ENCODE measurements around the gene PDE4D. TPM values are rescaled to one million over a fixed set of nuclear protein-coding genes. Genes with fewer than 3 reads are reported as not detected.
A peak's percentile ranks its signal among the peaks of the same experiment; 100 is the strongest.

PDE4D gene
- total RNA-seq, 1 donor from 2014 or later, result 6.8 TPM

DNA sequence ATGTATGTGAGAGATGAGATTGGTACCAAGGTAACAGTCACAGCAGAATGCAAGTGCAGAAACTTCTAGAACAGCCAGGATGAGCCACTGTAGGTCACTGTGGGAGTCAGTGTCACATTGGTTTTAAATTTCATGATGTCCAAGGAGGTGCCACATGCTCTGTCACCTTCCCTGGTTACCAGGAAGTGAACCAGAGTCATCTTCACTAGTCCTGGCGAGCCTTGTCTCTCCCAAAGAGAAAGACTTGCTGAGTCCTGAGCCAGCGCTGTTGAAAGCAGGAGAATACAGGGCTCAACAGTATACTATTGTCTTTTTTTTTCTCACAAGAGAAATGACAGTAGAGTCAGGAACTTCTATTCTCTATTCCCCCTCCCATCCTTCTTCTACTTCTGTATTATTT lies 695.2 kb downstream of the PDE4D start:
- peaks cover 1% of the 10 kb centered on the region for H3K36me3 ChIP-seq (ENCODE audit: control insufficient read depth, insufficient read depth, low read length)
- DNase-seq (ENCODE audit: low read depth) (no peak), FAIRE-seq (no peak)
- no peak overlapping the region for H3K4me3 ChIP-seq (ENCODE audit: low read depth, low read length)
- no peaks in the 10 kb centered on the region for H3K27me3 ChIP-seq (ENCODE audit: control insufficient read depth, insufficient read depth, low read length)
- no peak for TF ChIP-seq CTCF (IDR thresholded peaks at IDR 0.05; ENCODE audit: insufficient read depth, low read length, severe bottlenecking)

- peaks cover 1% of the 10 kb centered on the region for H3K36me3 ChIP-seq (ENCODE audit: control insufficient read depth, insufficient read depth, low read length)
- H3K27me3 ChIP-seq (ENCODE audit: control insufficient read depth, insufficient read depth, low read length), result no peaks in the 10 kb centered on the region
- TF ChIP-seq CTCF (IDR thresholded peaks at IDR 0.05; ENCODE audit: insufficient read depth, low read length, severe bottlenecking), result no peak
- no peak for DNase-seq (ENCODE audit: low read depth)
- H3K4me3 ChIP-seq (ENCODE audit: low read depth, low read length), result no peak overlapping the region
- no peak for FAIRE-seq
Measured at GRCh38 chr5:59197911-59198310, 695.6 kb downstream of the PDE4D start.

- peak; percentile 98 for FAIRE-seq
- peak; percentile 100 for DNase-seq (ENCODE audit: low read depth)
- no peak overlapping the region for H3K4me3 ChIP-seq (ENCODE audit: low read depth, low read length)
- TF ChIP-seq CTCF (IDR thresholded peaks at IDR 0.05; ENCODE audit: insufficient read depth, low read length, severe bottlenecking), result no peak
- peaks cover 1% of the 10 kb centered on the region for H3K36me3 ChIP-seq (ENCODE audit: control insufficient read depth, insufficient read depth, low read length)
- no peaks in the 10 kb centered on the region for H3K27me3 ChIP-seq (ENCODE audit: control insufficient read depth, insufficient read depth, low read length)
Measured at GRCh38 chr5:59193616-59194319, 699.8 kb downstream of the PDE4D start.

DNA sequence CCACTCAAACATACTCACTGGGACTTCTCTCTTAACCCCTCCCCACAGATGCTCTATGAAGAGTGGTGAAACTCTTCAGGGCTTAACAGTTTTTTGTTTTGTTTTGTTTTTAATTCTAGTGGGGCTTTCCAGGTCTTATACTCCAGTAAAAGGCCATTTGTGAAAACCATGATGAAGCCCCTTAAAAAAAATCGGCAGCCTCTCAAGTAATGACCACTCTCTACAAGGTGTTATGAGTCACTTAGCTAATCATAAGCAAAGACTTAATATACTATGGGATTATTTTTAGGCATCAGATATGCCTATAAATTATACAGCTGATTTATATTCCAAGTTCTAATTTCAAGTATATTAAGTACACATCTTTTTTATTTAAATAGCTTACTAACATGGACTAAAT lies 702.8 kb downstream of the PDE4D start:
- FAIRE-seq (no peak), DNase-seq (ENCODE audit: low read depth) (no peak)
- H3K27me3 ChIP-seq (ENCODE audit: control insufficient read depth, insufficient read depth, low read length), result no peaks in the 10 kb centered on the region
- H3K36me3 ChIP-seq (ENCODE audit: control insufficient read depth, insufficient read depth, low read length), result peaks cover 1% of the 10 kb centered on the region
- H3K4me3 ChIP-seq (ENCODE audit: low read depth, low read length), result no peak overlapping the region
- TF ChIP-seq CTCF (IDR thresholded peaks at IDR 0.05; ENCODE audit: insufficient read depth, low read length, severe bottlenecking), result no peak

GRCh38 chr5:59189472-59190244 lies 703.9 kb downstream of the PDE4D start:
- no peak for TF ChIP-seq CTCF (IDR thresholded peaks at IDR 0.05; ENCODE audit: insufficient read depth, low read length, severe bottlenecking)
- no peak for FAIRE-seq

More at GRCh38 chr5:59189472-59190244, 703.9 kb downstream of the PDE4D start:
- no peaks in the 10 kb centered on the region for H3K27me3 ChIP-seq (ENCODE audit: control insufficient read depth, insufficient read depth, low read length)
- H3K4me3 ChIP-seq (ENCODE audit: low read depth, low read length), result no peak overlapping the region
- DNase-seq (ENCODE audit: low read depth), result no peak
- no peaks in the 10 kb centered on the region for H3K36me3 ChIP-seq (ENCODE audit: control insufficient read depth, insufficient read depth, low read length)

Measured in bronchial epithelial cell (primary cell).